A673 (cell line): Measurements from ENCODE around the gene FAIM2. TPM values are rescaled to one million over a fixed set of nuclear protein-coding genes. Genes with fewer than 3 reads are reported as not detected.

Experiments
- BruUV-seq: library from RNA; stranded (reverse); fragments of 400-500 nt; replicated peaks from 2 replicates; lab custom pipeline; 2021; lab: Mats Ljungman, UMichigan
- CTCF ChIA-PET: fragments of 300-600 bp; sonication (Branson Sonifier 250); formaldehyde crosslinking; loops from one replicate; lab custom pipeline; 2022; ENCODE audit warnings: antibody characterized with exemption; lab: Charles Lee
- POLR2A ChIA-PET: fragments of 300-600 bp; sonication (Branson Sonifier 250); formaldehyde crosslinking; loops from one replicate; lab custom pipeline; 2022; ENCODE audit warnings: antibody characterized with exemption; ENCODE audit not compliant: low non-redundant PET; lab: Charles Lee
- DNase-seq: peaks from one replicate; pipeline ENCODE4 v3.0.0-alpha.2; 2015; ENCODE audit warnings: low spot score
- H3K27ac ChIP-seq: fragments of 200-600 bp; sonication (generic); 2 replicates; pipeline ENCODE4 v1.5.1; 2016; ENCODE audit warnings: mixed run types, low read depth, mild to moderate bottlenecking, mixed read lengths, antibody characterized with exemption, low read length; ENCODE audit not compliant: poor library complexity, severe bottlenecking
- H3K27me3 ChIP-seq: fragments of 200-600 bp; sonication (generic); replicated peaks from 2 replicates; pipeline ENCODE4 v1.6.1; 2017; ENCODE audit warnings: mixed run types, low read depth, mild to moderate bottlenecking, mixed read lengths, antibody characterized with exemption, low read length; ENCODE audit not compliant: insufficient read depth, poor library complexity
- H3K36me3 ChIP-seq: fragments of 200-600 bp; sonication (generic); 2 replicates; pipeline ENCODE4 v1.6.1; 2016; ENCODE audit warnings: mixed run types, mild to moderate bottlenecking, mixed read lengths, antibody characterized with exemption, low read length; ENCODE audit not compliant: insufficient read depth, poor library complexity, severe bottlenecking
- H3K4me1 ChIP-seq: fragments of 200-600 bp; sonication (generic); 2 replicates; pipeline ENCODE4 v1.6.1; 2017; ENCODE audit warnings: mixed run types, mild to moderate bottlenecking, mixed read lengths, antibody characterized with exemption, low read length; ENCODE audit not compliant: insufficient read depth, poor library complexity, severe bottlenecking
- H3K4me3 ChIP-seq: fragments of 200-600 bp; sonication (generic); 2 replicates; pipeline ENCODE4 v1.5.1; 2016; ENCODE audit warnings: low read depth, mixed run types, mild to moderate bottlenecking, mixed read lengths, low read length; ENCODE audit not compliant: poor library complexity, severe bottlenecking
- H3K9me3 ChIP-seq: fragments of 200-600 bp; sonication (generic); 2 replicates; pipeline ENCODE4 v1.6.1; 2016; ENCODE audit warnings: mixed run types, low read depth, mild to moderate bottlenecking, mixed read lengths, antibody characterized with exemption, low read length; ENCODE audit not compliant: poor library complexity, severe bottlenecking
- EZH2 ChIP-seq: fragments of 200-600 bp; sonication (generic); IDR thresholded peaks from 2 replicates; pipeline ENCODE4 v1.6.1; 2017; ENCODE audit warnings: borderline replicate concordance, low read depth, mild to moderate bottlenecking, mixed read lengths, antibody characterized with exemption, low read length; ENCODE audit not compliant: poor library complexity, severe bottlenecking
- intact Hi-C: fragments of 100-400 bp; cut with micrococcal nuclease; formaldehyde crosslinking; loops from one replicate; pipeline ENCODE4 v1.10.0; 2022; ENCODE audit not compliant: unreplicated experiment
- total RNA-seq: library from RNA; stranded (reverse); gene quantifications from 2 replicates; pipeline ENCODE4 v1.2.3, GENCODE V29; 2021
- TF ChIP-seq, protein P1 (sequence below): fragments of 300-800, 200-600 bp; sonication (generic); conservative IDR thresholded peaks from 2 replicates; pipeline ENCODE4 v1.5.1; 2017; ENCODE audit warnings: low read depth, mild to moderate bottlenecking, antibody characterized with exemption, low read length, moderate library complexity, mixed read lengths

Gene FAIM2
- total RNA-seq, 1 experiment from 2014 or later, result not detected

GRCh38 chr12:49917788-49918173, 14.1 kb upstream of the FAIM2 start:
- Histone ChIP-seq H3K27me3 (no peaks in the 10 kb centered on the region), H3K4me1 (no peaks in the 10 kb centered on the region), H3K4me3 (no peak overlapping the region), H3K36me3 (no peaks in the 10 kb centered on the region), H3K27ac (no peak overlapping the region), H3K9me3 (no peaks in the 10 kb centered on the region)
- POLR2A ChIA-PET, result no interaction called here
- CTCF ChIA-PET, result interaction anchor here (0.5 kb wide), 1 partner anchor 121 kb away, joined by 4 read pairs; no protein-coding TSS in a partner anchor
- TF ChIP-seq, protein P1, sequence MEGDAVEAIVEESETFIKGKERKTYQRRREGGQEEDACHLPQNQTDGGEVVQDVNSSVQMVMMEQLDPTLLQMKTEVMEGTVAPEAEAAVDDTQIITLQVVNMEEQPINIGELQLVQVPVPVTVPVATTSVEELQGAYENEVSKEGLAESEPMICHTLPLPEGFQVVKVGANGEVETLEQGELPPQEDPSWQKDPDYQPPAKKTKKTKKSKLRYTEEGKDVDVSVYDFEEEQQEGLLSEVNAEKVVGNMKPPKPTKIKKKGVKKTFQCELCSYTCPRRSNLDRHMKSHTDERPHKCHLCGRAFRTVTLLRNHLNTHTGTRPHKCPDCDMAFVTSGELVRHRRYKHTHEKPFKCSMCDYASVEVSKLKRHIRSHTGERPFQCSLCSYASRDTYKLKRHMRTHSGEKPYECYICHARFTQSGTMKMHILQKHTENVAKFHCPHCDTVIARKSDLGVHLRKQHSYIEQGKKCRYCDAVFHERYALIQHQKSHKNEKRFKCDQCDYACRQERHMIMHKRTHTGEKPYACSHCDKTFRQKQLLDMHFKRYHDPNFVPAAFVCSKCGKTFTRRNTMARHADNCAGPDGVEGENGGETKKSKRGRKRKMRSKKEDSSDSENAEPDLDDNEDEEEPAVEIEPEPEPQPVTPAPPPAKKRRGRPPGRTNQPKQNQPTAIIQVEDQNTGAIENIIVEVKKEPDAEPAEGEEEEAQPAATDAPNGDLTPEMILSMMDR, result no peak
- TF ChIP-seq EZH2, result no peak
- intact Hi-C loops, result no loop called here
- DNase-seq, result no peak
- no TSS peak for BruUV-seq

DNA sequence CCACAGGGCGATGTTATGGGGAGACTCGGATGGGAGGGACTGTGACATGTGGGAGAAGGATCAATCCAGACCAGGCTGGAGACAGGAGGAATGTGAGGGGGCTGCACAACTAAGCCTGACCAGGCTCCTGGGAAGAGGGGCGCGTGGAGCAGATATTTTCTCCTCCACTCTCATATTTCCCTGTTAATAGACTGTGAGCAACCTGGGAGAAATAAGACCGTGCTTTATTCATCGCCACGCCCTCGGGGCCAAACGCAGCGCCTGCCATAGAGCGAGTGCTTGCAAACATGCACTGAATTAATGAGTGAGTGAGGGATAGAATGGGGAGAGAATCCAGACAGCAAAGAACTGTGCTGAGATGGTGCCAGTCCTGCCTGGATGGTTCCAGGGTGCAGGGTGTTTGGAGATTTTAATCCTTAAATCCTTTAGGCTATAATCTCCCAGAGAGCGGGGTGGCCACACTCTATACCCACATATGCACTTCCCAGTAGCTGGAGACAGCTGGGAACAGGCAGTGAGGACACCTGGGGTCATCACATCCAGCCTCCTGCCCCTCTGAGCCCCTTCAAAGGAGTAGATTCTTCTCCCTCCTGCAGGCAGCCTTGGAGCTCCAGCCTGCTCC, 13.6 kb upstream of the FAIM2 start:
- no peaks in the 10 kb centered on the region for H3K27me3 ChIP-seq
- H3K4me1 ChIP-seq, result no peaks in the 10 kb centered on the region
- no peaks in the 10 kb centered on the region for H3K9me3 ChIP-seq
- ChIA-PET POLR2A (no interaction called here), CTCF (interaction anchor here (0.5 kb wide), 1 partner anchor 121 kb away, joined by 4 read pairs; no protein-coding TSS in a partner anchor)
- TF ChIP-seq EZH2, result no peak
- TF ChIP-seq, protein P1, result no peak
- no peak for DNase-seq
- intact Hi-C loops, result no loop called here
- no peak overlapping the region for H3K4me3 ChIP-seq
- H3K36me3 ChIP-seq, result no peaks in the 10 kb centered on the region
- H3K27ac ChIP-seq, result no peak overlapping the region
- BruUV-seq, result no TSS peak

DNA sequence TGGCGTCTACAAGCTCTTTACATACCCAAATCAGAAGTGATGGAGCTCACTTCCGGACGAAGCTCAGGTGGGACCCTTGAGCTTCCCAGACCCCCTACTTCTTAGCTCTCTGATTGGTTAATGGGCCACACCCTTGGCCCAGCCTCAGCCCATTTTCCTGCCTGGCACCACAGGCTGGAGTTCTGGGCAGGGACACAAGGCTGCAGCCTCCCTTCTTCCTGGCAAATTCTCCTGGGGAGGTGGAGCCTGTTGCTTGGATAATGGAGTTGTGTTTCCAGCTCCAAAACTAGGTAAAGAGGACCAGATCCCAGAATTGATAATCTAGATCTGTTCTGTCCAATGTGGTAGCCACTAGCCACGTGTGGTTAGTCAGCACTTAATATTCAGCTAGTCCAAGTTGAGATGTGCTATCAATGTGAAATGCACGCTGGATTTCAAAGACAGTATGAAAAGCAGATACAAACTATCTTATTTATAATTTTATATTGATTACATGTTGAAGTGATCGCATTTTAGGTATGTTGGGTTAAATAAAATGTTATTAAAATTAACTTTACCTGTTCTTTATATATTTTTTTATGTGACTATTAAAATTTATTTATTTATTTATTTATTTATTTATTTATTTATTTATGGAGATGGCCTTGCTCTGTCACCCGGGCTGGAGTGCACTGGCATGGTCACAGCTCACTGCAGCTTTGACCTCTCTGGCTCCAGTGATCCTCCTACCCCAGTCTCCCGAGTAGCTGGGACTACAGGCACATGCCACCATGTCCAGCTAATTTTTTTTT, 12.6 kb upstream of the FAIM2 start:
- ChIA-PET POLR2A (no interaction called here), CTCF (no interaction called here)
- H3K4me3 ChIP-seq, result no peak overlapping the region
- BruUV-seq, result no TSS peak
- no peak for DNase-seq
- intact Hi-C loops, result no loop called here
- no peak overlapping the region for H3K27ac ChIP-seq
- TF ChIP-seq, protein P1, result no peak
- TF ChIP-seq EZH2, result no peak
- H3K9me3 ChIP-seq, result no peaks in the 10 kb centered on the region
- no peaks in the 10 kb centered on the region for H3K4me1 ChIP-seq
- H3K36me3 ChIP-seq, result no peaks in the 10 kb centered on the region
- H3K27me3 ChIP-seq, result no peaks in the 10 kb centered on the region
